GM20000 (cell line): Measurements from ENCODE around the gene ZNF414.

Source experiments
- DNase-seq: peaks from one replicate; pipeline ENCODE4 v3.0.0; 2012; ENCODE audit warnings: low spot score
- CTCF ChIP-seq: IDR thresholded peaks from 2 replicates; pipeline ENCODE4 v1.5.1; 2012; ENCODE audit warnings: mild to moderate bottlenecking, control low read depth; ENCODE audit errors: extremely low read depth, missing control alignments

Gene ZNF414

GRCh38 chr19:8489561-8490394 is 24.2 kb downstream of the ZNF414 start:
- DNase-seq = no peak
- no peak for TF ChIP-seq CTCF

- DNase-seq = no peak
- TF ChIP-seq CTCF = no peak
Measured at GRCh38 chr19:8488365-8488764, 25.6 kb downstream of the ZNF414 start.

GRCh38 chr19:8487137-8487851 is 26.7 kb downstream of the ZNF414 start:
- no peak for TF ChIP-seq CTCF
- no peak for DNase-seq

GRCh38 chr19:8486661-8487136 is 27.3 kb downstream of the ZNF414 start:
- DNase-seq = no peak
- TF ChIP-seq CTCF = no peak

GRCh38 chr19:8485561-8486371 is 28.2 kb downstream of the ZNF414 start:
- TF ChIP-seq CTCF = no peak
- DNase-seq = no peak

- no peak for TF ChIP-seq CTCF
- DNase-seq = no peak
Measured at GRCh38 chr19:8484331-8484894, 29.6 kb downstream of the ZNF414 start.

GRCh38 chr19:8483165-8483564 is 30.8 kb downstream of the ZNF414 start:
- TF ChIP-seq CTCF = no peak

More at GRCh38 chr19:8483165-8483564, 30.8 kb downstream of the ZNF414 start:
- DNase-seq = no peak
